ENCODE measurements around the gene OR1J1.

OR1J1 gene

GRCh38 chr9:122446819-122447484 lies 30.8 kb downstream of the OR1J1 start:
- no peak for DNase-seq (ENCODE audit: low read depth in 2 of 2, low spot score in 1 of 2)

- no peak for DNase-seq (ENCODE audit: low read depth in 2 of 2, low spot score in 1 of 2)
Observed at GRCh38 chr9:122445155-122445749, 32.5 kb downstream of the OR1J1 start.

- DNase-seq (ENCODE audit: low read depth in 2 of 2, low spot score in 1 of 2), result no peak
Observed at GRCh38 chr9:122444041-122444733, 33.5 kb downstream of the OR1J1 start.

- no peak for DNase-seq (ENCODE audit: low read depth in 2 of 2, low spot score in 1 of 2)
Observed at GRCh38 chr9:122442568-122442967, 35.2 kb downstream of the OR1J1 start.
